H9 (cell line): ENCODE measurements around the gene B4GALNT2. TPM values are rescaled to one million over a fixed set of nuclear protein-coding genes. Genes with fewer than 3 reads are reported as not detected.
A peak's percentile ranks its signal among the peaks of the same experiment; 100 is the strongest.

Source experiments
- DNase-seq: peaks from one replicate; pipeline ENCODE4 v3.0.0-alpha.2; 2017
- H2AFZ ChIP-seq: one replicate; pipeline ENCODE4 v1.6.1; 2013; ENCODE audit warnings: mild to moderate bottlenecking, low read length, control low read depth, moderate library complexity
- H2AK5ac ChIP-seq: 2 replicates; pipeline ENCODE4 v1.6.1; 2013; ENCODE audit warnings: low read length, control low read depth, mixed read lengths; ENCODE audit not compliant: insufficient read length
- H2BK120ac ChIP-seq: one replicate; pipeline ENCODE4 v1.6.1; 2013; ENCODE audit warnings: low read depth, mild to moderate bottlenecking, low read length, control low read depth, inconsistent platforms; ENCODE audit not compliant: poor library complexity, severe bottlenecking
- H2BK12ac ChIP-seq: 2 replicates; pipeline ENCODE4 v1.6.1; 2013; ENCODE audit warnings: low read length, control low read depth, mixed read lengths, low read depth; ENCODE audit not compliant: insufficient read length
- H2BK15ac ChIP-seq: 2 replicates; pipeline ENCODE4 v1.6.1; 2013; ENCODE audit warnings: low read depth, low read length, control low read depth
- H2BK20ac ChIP-seq: one replicate; pipeline ENCODE4 v1.6.1; 2013; ENCODE audit warnings: low read depth, mild to moderate bottlenecking, low read length, control low read depth, inconsistent platforms; ENCODE audit not compliant: poor library complexity, severe bottlenecking
- H2BK5ac ChIP-seq: 2 replicates; pipeline ENCODE4 v1.6.1; 2013; ENCODE audit warnings: low read length, control low read depth, mixed read lengths; ENCODE audit not compliant: insufficient read length
- H3K14ac ChIP-seq: 2 replicates; pipeline ENCODE4 v1.6.1; 2013; ENCODE audit warnings: low read length, control low read depth; ENCODE audit not compliant: insufficient read depth
- H3K18ac ChIP-seq: 2 replicates; pipeline ENCODE4 v1.6.1; 2013; ENCODE audit warnings: low read depth, mild to moderate bottlenecking, mixed read lengths, low read length, control low read depth; ENCODE audit not compliant: insufficient read length
- H3K23ac ChIP-seq: 2 replicates; pipeline ENCODE4 v1.6.1; 2013; ENCODE audit warnings: low read length, control low read depth, mixed read lengths, low read depth; ENCODE audit not compliant: insufficient read length
- H3K23me2 ChIP-seq: 2 replicates; pipeline ENCODE4 v1.6.1; 2013; ENCODE audit warnings: low read depth, mild to moderate bottlenecking, mixed read lengths, low read length, control low read depth; ENCODE audit not compliant: insufficient read length, poor library complexity, severe bottlenecking
- H3K27ac ChIP-seq: 2 replicates; pipeline ENCODE4 v1.5.1; 2013; ENCODE audit warnings: low read length, control low read depth, mixed read lengths, low read depth; ENCODE audit not compliant: insufficient read length
- H3K27me3 ChIP-seq: 2 replicates; pipeline ENCODE4 v1.6.1; 2013; ENCODE audit warnings: low read length, control low read depth, inconsistent platforms; ENCODE audit not compliant: insufficient read depth
- H3K4ac ChIP-seq: 2 replicates; pipeline ENCODE4 v1.6.1; 2013; ENCODE audit warnings: low read depth, mild to moderate bottlenecking, control low read depth, inconsistent platforms, low read length, moderate library complexity
- H3K4me1 ChIP-seq: 2 replicates; pipeline ENCODE4 v1.6.1; 2013; ENCODE audit warnings: low read length, control low read depth, inconsistent platforms; ENCODE audit not compliant: insufficient read depth
- H3K4me2 ChIP-seq: 2 replicates; pipeline ENCODE4 v1.6.1; 2013; ENCODE audit warnings: low read length, control low read depth, mixed read lengths; ENCODE audit not compliant: insufficient read length, insufficient read depth
- H3K56ac ChIP-seq: 2 replicates; pipeline ENCODE4 v1.6.1; 2013; ENCODE audit warnings: low read depth, mild to moderate bottlenecking, mixed read lengths, low read length, control low read depth; ENCODE audit not compliant: insufficient read length
- H3K79me1 ChIP-seq: 2 replicates; pipeline ENCODE4 v1.6.1; 2013; ENCODE audit warnings: low read depth, mild to moderate bottlenecking, moderate library complexity, low read length, control low read depth, inconsistent platforms; ENCODE audit not compliant: insufficient read depth, poor library complexity, severe bottlenecking
- H3K79me2 ChIP-seq: 2 replicates; pipeline ENCODE4 v1.6.1; 2013; ENCODE audit warnings: low read length, control low read depth, inconsistent platforms; ENCODE audit not compliant: insufficient read depth
- H3K9ac ChIP-seq: 2 replicates; pipeline ENCODE4 v1.6.1; 2013; ENCODE audit warnings: low read length, control low read depth, mixed read lengths; ENCODE audit not compliant: insufficient read length; ENCODE audit errors: extremely low read depth
- H3K9me3 ChIP-seq: one replicate; pipeline ENCODE4 v1.6.1; 2013; ENCODE audit warnings: low read depth, low read length, inconsistent platforms; ENCODE audit not compliant: control insufficient read depth
- H3T11ph ChIP-seq: one replicate; pipeline ENCODE4 v1.6.1; 2013; ENCODE audit warnings: mild to moderate bottlenecking, low read length, control low read depth, inconsistent platforms
- H4K20me1 ChIP-seq: one replicate; pipeline ENCODE4 v1.6.1; 2013; ENCODE audit not compliant: control insufficient read depth, insufficient read length, insufficient read depth
- H4K5ac ChIP-seq: 2 replicates; pipeline ENCODE4 v1.6.1; 2013; ENCODE audit warnings: low read depth, mild to moderate bottlenecking, mixed read lengths, low read length, control low read depth; ENCODE audit not compliant: insufficient read length
- H4K8ac ChIP-seq: replicated peaks from 2 replicates; pipeline ENCODE4 v1.6.1; 2013; ENCODE audit warnings: low read length, control low read depth, mixed read lengths, low read depth; ENCODE audit not compliant: insufficient read length
- H4K91ac ChIP-seq: 2 replicates; pipeline ENCODE4 v1.6.1; 2013; ENCODE audit warnings: low read depth, mild to moderate bottlenecking, moderate library complexity, mixed read lengths, low read length, control low read depth; ENCODE audit not compliant: insufficient read length
- H3K27ac Mint-ChIP-seq, 3 experiments: 2 replicates in 2 of 3; 3 replicates in 1 of 3; pipeline ENCODE4 v1.8.0; 2020 to 2021; ENCODE audit warnings: mixed read lengths in 3 of 3, mild to moderate bottlenecking in 1 of 3, moderate library complexity in 1 of 3
- H3K27me3 Mint-ChIP-seq: 2 replicates; pipeline ENCODE4 v1.8.0; 2021; ENCODE audit warnings: low read depth, mild to moderate bottlenecking, moderate library complexity, mixed read lengths
- H3K36me3 Mint-ChIP-seq, 3 experiments: 2 replicates in 2 of 3; 3 replicates in 1 of 3; pipeline ENCODE4 v1.8.0; 2020 to 2021; ENCODE audit warnings: low read depth in 3 of 3, mixed read lengths in 3 of 3; ENCODE audit not compliant: insufficient read depth in 1 of 3
- H3K4me1 Mint-ChIP-seq, 2 experiments: 2 replicates each; pipeline ENCODE4 v1.8.0; 2020; ENCODE audit warnings: mixed read lengths in 2 of 2
- H3K4me3 Mint-ChIP-seq, 2 experiments: 2 replicates in 1 of 2; 3 replicates in 1 of 2; pipeline ENCODE4 v1.8.0; 2020 to 2021; ENCODE audit warnings: mild to moderate bottlenecking in 2 of 2, mixed read lengths in 2 of 2, moderate library complexity in 1 of 2
- H3K9me3 Mint-ChIP-seq, 2 experiments: 2 replicates in 1 of 2; 3 replicates in 1 of 2; pipeline ENCODE4 v1.8.0; 2020; ENCODE audit warnings: mild to moderate bottlenecking in 2 of 2, mixed read lengths in 2 of 2, moderate library complexity in 1 of 2
- WGBS: extraction: QIAGEN DNeasy Blood & Tissue Kit; methylation state at CpG from one replicate; pipeline ENCODE4 v1.1.7; 2013; ENCODE audit warnings: missing lambda C conversion rate, low lambda C conversion rate, mixed read lengths; ENCODE audit not compliant: insufficient read length; ENCODE audit errors: extremely low coverage; 5-methylcytosine and 5-hydroxymethylcytosine counted together
- total RNA-seq: library from RNA; stranded (reverse); gene quantifications from 2 replicates; pipeline ENCODE4 v1.2.1, GENCODE V29; 2021
- TF ChIP-seq, protein P1 (sequence below): fragments of 200-600 bp; sonication (generic); conservative IDR thresholded peaks from 3 replicates; pipeline ENCODE4 v1.8.0; 2021; ENCODE audit warnings: antibody characterized with exemption, mild to moderate bottlenecking

The B4GALNT2 gene
- total RNA-seq, 1 experiment from 2014 or later = not detected

DNA sequence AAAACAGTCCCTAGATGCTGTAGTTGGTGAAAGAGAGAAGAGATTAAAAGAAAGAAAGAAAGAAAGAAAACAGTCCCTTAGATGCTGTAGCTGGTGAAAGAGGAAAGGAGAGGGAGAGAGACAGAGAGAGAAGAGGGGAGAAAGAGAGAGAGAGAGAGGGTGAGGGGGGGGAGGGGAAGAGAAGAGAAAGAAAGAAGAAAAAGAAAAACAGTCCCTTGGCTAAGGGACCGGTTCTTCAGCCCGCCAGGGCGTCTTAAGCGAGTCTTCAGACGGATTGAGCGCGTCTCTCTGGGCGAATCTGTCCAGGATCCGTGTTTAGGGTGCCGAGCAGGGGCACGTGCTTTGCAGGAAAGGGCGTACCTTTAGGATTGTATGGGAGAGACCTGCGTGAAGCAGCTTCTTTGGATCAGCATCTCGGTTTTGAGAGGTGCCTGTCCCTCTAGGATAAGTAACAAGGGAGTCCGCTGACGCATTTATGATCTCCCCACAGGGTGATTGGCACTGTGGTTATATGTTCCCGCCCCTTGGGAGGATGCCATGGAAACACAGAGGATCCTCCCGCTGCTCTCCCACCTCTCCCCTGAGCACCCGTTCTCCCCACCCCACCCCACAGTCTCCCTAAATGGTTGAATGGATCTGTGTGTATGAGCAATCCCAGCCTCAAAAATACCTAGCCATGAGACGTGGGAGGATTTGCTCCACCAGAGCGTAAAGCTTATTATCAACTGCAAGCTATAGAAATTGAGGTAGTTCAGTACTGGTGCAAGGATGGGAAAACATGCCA is 61.1 kb downstream of the B4GALNT2 start:
- H3K36me3 Mint-ChIP-seq = no peaks in the 10 kb centered on the region
- no peak overlapping the region for H3K56ac ChIP-seq
- peak overlapping the region; percentile 30 to 94 (median 67); a peak in 6 of 7 replicates for H3K27ac Mint-ChIP-seq
- H4K20me1 ChIP-seq = no peaks in the 10 kb centered on the region
- TF ChIP-seq, protein P1, sequence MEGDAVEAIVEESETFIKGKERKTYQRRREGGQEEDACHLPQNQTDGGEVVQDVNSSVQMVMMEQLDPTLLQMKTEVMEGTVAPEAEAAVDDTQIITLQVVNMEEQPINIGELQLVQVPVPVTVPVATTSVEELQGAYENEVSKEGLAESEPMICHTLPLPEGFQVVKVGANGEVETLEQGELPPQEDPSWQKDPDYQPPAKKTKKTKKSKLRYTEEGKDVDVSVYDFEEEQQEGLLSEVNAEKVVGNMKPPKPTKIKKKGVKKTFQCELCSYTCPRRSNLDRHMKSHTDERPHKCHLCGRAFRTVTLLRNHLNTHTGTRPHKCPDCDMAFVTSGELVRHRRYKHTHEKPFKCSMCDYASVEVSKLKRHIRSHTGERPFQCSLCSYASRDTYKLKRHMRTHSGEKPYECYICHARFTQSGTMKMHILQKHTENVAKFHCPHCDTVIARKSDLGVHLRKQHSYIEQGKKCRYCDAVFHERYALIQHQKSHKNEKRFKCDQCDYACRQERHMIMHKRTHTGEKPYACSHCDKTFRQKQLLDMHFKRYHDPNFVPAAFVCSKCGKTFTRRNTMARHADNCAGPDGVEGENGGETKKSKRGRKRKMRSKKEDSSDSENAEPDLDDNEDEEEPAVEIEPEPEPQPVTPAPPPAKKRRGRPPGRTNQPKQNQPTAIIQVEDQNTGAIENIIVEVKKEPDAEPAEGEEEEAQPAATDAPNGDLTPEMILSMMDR = no peak
- no peak overlapping the region for H4K8ac ChIP-seq
- H2BK120ac ChIP-seq = no peak overlapping the region
- H2AK5ac ChIP-seq = no peak overlapping the region
- no peaks in the 10 kb centered on the region for H3K79me1 ChIP-seq
- no peak overlapping the region for H3K23ac ChIP-seq
- H3K27ac ChIP-seq = no peak overlapping the region
- H2BK15ac ChIP-seq = no peak overlapping the region
- whole genome bisulfite sequencing = no CpG with 5 or more reads among the region's 21 CpGs
- no peak overlapping the region for H4K5ac ChIP-seq
- peak overlapping the region; percentile 58 for H2AFZ ChIP-seq
- H3K4me2 ChIP-seq = peak overlapping the region; percentile 74
- H3K9ac ChIP-seq = peak overlapping the region; percentile 40
- peak; percentile 79 for DNase-seq
- peaks cover 6% of the 10 kb centered on the region for H3K23me2 ChIP-seq
- H3K9me3 ChIP-seq = no peaks in the 10 kb centered on the region
- no peaks in the 10 kb centered on the region for H3K9me3 Mint-ChIP-seq
- peak overlapping the region; percentile 91 to 92 for H3K4me3 Mint-ChIP-seq
- H3K4me1 Mint-ChIP-seq = peaks cover 8 to 13% of the 10 kb centered on the region in 2 experiments
- H3K79me2 ChIP-seq = no peaks in the 10 kb centered on the region
- H3T11ph ChIP-seq = no peak overlapping the region
- H2BK12ac ChIP-seq = no peak overlapping the region
- H3K14ac ChIP-seq = no peak overlapping the region
- no peaks in the 10 kb centered on the region; the same call in 1 of the 2 replicates for H3K4me1 ChIP-seq
- H3K27me3 ChIP-seq = no peaks in the 10 kb centered on the region
- H3K27me3 Mint-ChIP-seq = peaks cover 2% of the 10 kb centered on the region
- H3K18ac ChIP-seq = peak overlapping the region; percentile 12
- H3K4ac ChIP-seq = no peak overlapping the region
- no peak overlapping the region for H2BK5ac ChIP-seq
- H4K91ac ChIP-seq = no peak overlapping the region
- no peak overlapping the region for H2BK20ac ChIP-seq
